Measurements from ENCODE around the gene GJA5. TPM values are rescaled to one million over a fixed set of nuclear protein-coding genes. Genes with fewer than 3 reads are reported as not detected.

GJA5 gene
- total RNA-seq, 1 donor from 2014 or later, result 0.27 TPM

GRCh38 chr1:147771226-147772125 lies 11.1 kb upstream of the GJA5 start:
- peak overlapping the region; percentile 66 for H3K27ac Mint-ChIP-seq (ENCODE audit: unreplicated experiment)
- H3K36me3 Mint-ChIP-seq (ENCODE audit: low read depth, unreplicated experiment), result no peaks in the 10 kb centered on the region
- Histone ChIP-seq H3K27me3 (ENCODE audit: insufficient read depth, low read length) (no peaks in the 10 kb centered on the region), H2AFZ (ENCODE audit: low read depth, low read length) (no peak overlapping the region), H3K4me1 (ENCODE audit: insufficient read depth, low read length) (no peaks in the 10 kb centered on the region), H3K27ac (ENCODE audit: low read depth, low read length) (no peak overlapping the region), H3K4me2 (ENCODE audit: low read length) (no peak overlapping the region), H3K79me2 (ENCODE audit: insufficient read depth, low read length) (no peaks in the 10 kb centered on the region), H3K36me3 (ENCODE audit: insufficient read depth, low read length) (no peaks in the 10 kb centered on the region), H4K20me1 (ENCODE audit: insufficient read depth, low read length) (no peaks in the 10 kb centered on the region), H3K9me3 (ENCODE audit: insufficient read depth, low read depth, low read length) (no peaks in the 10 kb centered on the region), H3K9ac (ENCODE audit: low read length) (no peak overlapping the region), H3K4me3 (ENCODE audit: insufficient read depth, low read depth, low read length) (no peak overlapping the region)
- H3K9me3 Mint-ChIP-seq (ENCODE audit: unreplicated experiment), result peaks cover 4% of the 10 kb centered on the region
- DNase-seq (ENCODE audit: low read depth) (no peak), FAIRE-seq (no peak)
- peaks cover 18% of the 10 kb centered on the region for H3K4me1 Mint-ChIP-seq (ENCODE audit: low read depth, unreplicated experiment)
- TF ChIP-seq EZH2 (IDR thresholded peaks at IDR 0.05; ENCODE audit: insufficient read depth, low read length), result no peak
- TF ChIP-seq, protein P1, sequence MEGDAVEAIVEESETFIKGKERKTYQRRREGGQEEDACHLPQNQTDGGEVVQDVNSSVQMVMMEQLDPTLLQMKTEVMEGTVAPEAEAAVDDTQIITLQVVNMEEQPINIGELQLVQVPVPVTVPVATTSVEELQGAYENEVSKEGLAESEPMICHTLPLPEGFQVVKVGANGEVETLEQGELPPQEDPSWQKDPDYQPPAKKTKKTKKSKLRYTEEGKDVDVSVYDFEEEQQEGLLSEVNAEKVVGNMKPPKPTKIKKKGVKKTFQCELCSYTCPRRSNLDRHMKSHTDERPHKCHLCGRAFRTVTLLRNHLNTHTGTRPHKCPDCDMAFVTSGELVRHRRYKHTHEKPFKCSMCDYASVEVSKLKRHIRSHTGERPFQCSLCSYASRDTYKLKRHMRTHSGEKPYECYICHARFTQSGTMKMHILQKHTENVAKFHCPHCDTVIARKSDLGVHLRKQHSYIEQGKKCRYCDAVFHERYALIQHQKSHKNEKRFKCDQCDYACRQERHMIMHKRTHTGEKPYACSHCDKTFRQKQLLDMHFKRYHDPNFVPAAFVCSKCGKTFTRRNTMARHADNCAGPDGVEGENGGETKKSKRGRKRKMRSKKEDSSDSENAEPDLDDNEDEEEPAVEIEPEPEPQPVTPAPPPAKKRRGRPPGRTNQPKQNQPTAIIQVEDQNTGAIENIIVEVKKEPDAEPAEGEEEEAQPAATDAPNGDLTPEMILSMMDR (IDR thresholded peaks at IDR 0.05; ENCODE audit: insufficient read depth, low read depth, low read length), result no peak
- H3K27me3 Mint-ChIP-seq (ENCODE audit: low read depth, unreplicated experiment), result peaks cover 18% of the 10 kb centered on the region
- H3K4me3 Mint-ChIP-seq (ENCODE audit: unreplicated experiment), result no peak overlapping the region

DNA sequence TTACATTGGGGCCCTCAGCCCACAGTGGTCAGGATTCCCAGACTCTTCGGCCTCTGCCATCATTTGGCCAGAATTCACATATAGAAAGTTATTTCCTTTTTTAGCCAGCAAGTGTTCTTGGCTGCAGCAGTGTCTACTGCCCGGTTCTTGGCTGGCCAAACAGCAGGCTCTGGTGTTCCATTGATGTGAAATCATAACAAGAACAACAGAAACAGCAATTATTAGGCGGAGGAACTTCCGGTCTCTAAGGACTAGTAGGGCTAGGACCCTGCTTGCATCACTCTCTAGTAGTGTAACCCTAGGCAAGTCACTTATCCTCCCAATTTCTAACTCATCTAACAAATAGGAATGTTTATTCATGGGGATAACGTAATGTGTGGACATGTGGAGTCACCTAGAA lies 8.7 kb upstream of the GJA5 start:
- no peaks in the 10 kb centered on the region for H3K79me2 ChIP-seq (ENCODE audit: insufficient read depth, low read length)
- Mint-ChIP-seq H3K36me3 (ENCODE audit: low read depth, unreplicated experiment) (no peaks in the 10 kb centered on the region), H3K27ac (ENCODE audit: unreplicated experiment) (no peak overlapping the region), H3K9me3 (ENCODE audit: unreplicated experiment) (no peaks in the 10 kb centered on the region), H3K4me1 (ENCODE audit: low read depth, unreplicated experiment) (peaks cover 16% of the 10 kb centered on the region), H3K27me3 (ENCODE audit: low read depth, unreplicated experiment) (peaks cover 8% of the 10 kb centered on the region), H3K4me3 (ENCODE audit: unreplicated experiment) (no peak overlapping the region)
- no peaks in the 10 kb centered on the region for H3K27me3 ChIP-seq (ENCODE audit: insufficient read depth, low read length)
- no peak overlapping the region for H3K27ac ChIP-seq (ENCODE audit: low read depth, low read length)
- DNase-seq (ENCODE audit: low read depth) (no peak), FAIRE-seq (no peak)
- no peak overlapping the region for H2AFZ ChIP-seq (ENCODE audit: low read depth, low read length)
- H3K9me3 ChIP-seq (ENCODE audit: insufficient read depth, low read depth, low read length), result no peaks in the 10 kb centered on the region
- TF ChIP-seq, protein P1 (IDR thresholded peaks at IDR 0.05; ENCODE audit: insufficient read depth, low read depth, low read length), result no peak
- TF ChIP-seq EZH2 (IDR thresholded peaks at IDR 0.05; ENCODE audit: insufficient read depth, low read length), result no peak
- H3K4me1 ChIP-seq (ENCODE audit: insufficient read depth, low read length), result no peaks in the 10 kb centered on the region
- H3K36me3 ChIP-seq (ENCODE audit: insufficient read depth, low read length), result no peaks in the 10 kb centered on the region
- H3K4me2 ChIP-seq (ENCODE audit: low read length), result no peak overlapping the region
- H4K20me1 ChIP-seq (ENCODE audit: insufficient read depth, low read length), result no peaks in the 10 kb centered on the region
- no peak overlapping the region for H3K4me3 ChIP-seq (ENCODE audit: insufficient read depth, low read depth, low read length)
- no peak overlapping the region for H3K9ac ChIP-seq (ENCODE audit: low read length)

DNA sequence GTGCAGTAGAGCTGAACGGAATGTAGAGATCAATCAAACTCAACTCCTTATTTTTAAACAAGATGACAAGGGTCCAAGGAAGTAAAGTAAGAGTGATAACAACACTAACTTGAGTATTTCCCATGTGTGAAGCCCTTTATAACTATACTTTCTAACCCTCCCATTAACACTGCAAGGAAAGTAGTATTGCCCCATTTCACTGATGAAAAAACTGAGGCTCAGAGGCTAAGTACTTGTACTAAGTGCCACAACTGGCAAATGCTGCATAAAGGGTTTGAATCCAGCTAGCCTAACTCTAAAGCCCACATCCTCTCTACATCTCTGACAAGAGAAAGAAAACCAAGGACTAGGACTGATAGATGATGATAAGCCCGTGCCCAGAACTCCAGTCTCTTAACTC lies 8.2 kb upstream of the GJA5 start:
- peaks cover 4% of the 10 kb centered on the region for H3K27me3 Mint-ChIP-seq (ENCODE audit: low read depth, unreplicated experiment)
- H3K9ac ChIP-seq (ENCODE audit: low read length), result no peak overlapping the region
- H3K4me3 Mint-ChIP-seq (ENCODE audit: unreplicated experiment), result no peak overlapping the region
- no peaks in the 10 kb centered on the region for H3K9me3 ChIP-seq (ENCODE audit: insufficient read depth, low read depth, low read length)
- H4K20me1 ChIP-seq (ENCODE audit: insufficient read depth, low read length), result no peaks in the 10 kb centered on the region
- no peaks in the 10 kb centered on the region for H3K27me3 ChIP-seq (ENCODE audit: insufficient read depth, low read length)
- no peaks in the 10 kb centered on the region for H3K36me3 ChIP-seq (ENCODE audit: insufficient read depth, low read length)
- H3K27ac Mint-ChIP-seq (ENCODE audit: unreplicated experiment), result no peak overlapping the region
- H3K4me3 ChIP-seq (ENCODE audit: insufficient read depth, low read depth, low read length), result no peak overlapping the region
- FAIRE-seq (no peak), DNase-seq (ENCODE audit: low read depth) (no peak)
- TF ChIP-seq, protein P1 (IDR thresholded peaks at IDR 0.05; ENCODE audit: insufficient read depth, low read depth, low read length), result no peak
- no peak for TF ChIP-seq EZH2 (IDR thresholded peaks at IDR 0.05; ENCODE audit: insufficient read depth, low read length)
- H3K4me1 ChIP-seq (ENCODE audit: insufficient read depth, low read length), result no peaks in the 10 kb centered on the region
- no peak overlapping the region for H3K4me2 ChIP-seq (ENCODE audit: low read length)
- no peak overlapping the region for H3K27ac ChIP-seq (ENCODE audit: low read depth, low read length)
- H3K4me1 Mint-ChIP-seq (ENCODE audit: low read depth, unreplicated experiment), result peaks cover 15% of the 10 kb centered on the region
- no peaks in the 10 kb centered on the region for H3K9me3 Mint-ChIP-seq (ENCODE audit: unreplicated experiment)
- H3K79me2 ChIP-seq (ENCODE audit: insufficient read depth, low read length), result no peaks in the 10 kb centered on the region
- H2AFZ ChIP-seq (ENCODE audit: low read depth, low read length), result no peak overlapping the region
- no peaks in the 10 kb centered on the region for H3K36me3 Mint-ChIP-seq (ENCODE audit: low read depth, unreplicated experiment)

Data from astrocyte (in vitro differentiated cells and primary cell).